ENCODE results near the gene UTRN. TPM values are rescaled to one million over a fixed set of nuclear protein-coding genes. Genes with fewer than 3 reads are reported as not detected.

The UTRN gene
- total and polyA plus RNA-seq, 10 of the 15 experiments (the other 5 are each of a cell fraction or from before 2014, with no cell fraction given) = 1.6 to 52.6 (median 25.5) TPM

GRCh38 chr6:144263786-144264185 is 21.3 kb upstream of the UTRN start:
- Histone ChIP-seq H3K27ac (ENCODE audit: control insufficient read depth, insufficient read depth) (no peak overlapping the region), H3K9me3 (replicated peaks; ENCODE audit: control insufficient read depth, insufficient read depth, low read length) (no peaks in the 10 kb centered on the region), H4K20me1 (ENCODE audit: control insufficient read depth, insufficient read depth) (no peaks in the 10 kb centered on the region), H3K27me3 (replicated peaks in 1 of 2; ENCODE audit: control insufficient read depth in 2 of 2, insufficient read depth in 2 of 2, low read length in 1 of 2) (no peaks in the 10 kb centered on the region), H3K79me2 (ENCODE audit: control insufficient read depth, insufficient read depth, low read length) (no peaks in the 10 kb centered on the region), H3K36me3 (ENCODE audit: control insufficient read depth in 2 of 2, insufficient read depth in 2 of 2, low read length in 1 of 2) (no peaks in the 10 kb centered on the region), H3K9ac (ENCODE audit: control insufficient read depth, insufficient read depth, low read length) (no peak overlapping the region), H3K4me3 (no peak overlapping the region), H2AFZ (ENCODE audit: control insufficient read depth, low read depth, low read length) (no peak overlapping the region), H3K4me2 (ENCODE audit: control insufficient read depth, insufficient read depth) (no peak overlapping the region), H3K4me1 (ENCODE audit: control insufficient read depth, insufficient read depth, low read length) (no peaks in the 10 kb centered on the region)
- ChIA-PET SMC1A (ENCODE audit: uncharacterized antibody, unreplicated experiment) (interaction anchor here (1.2 kb wide), 2 partner anchors 22 to 41 kb away, joined by 3 read pairs; no protein-coding TSS in a partner anchor), POLR2A (no interaction called here), RAD21 (ENCODE audit: unreplicated experiment) (no interaction called here), CTCF (no interaction called here)
- 85% methylated on average over 3 of the region's 3 CpGs for WGBS (ENCODE audit: insufficient coverage, insufficient replicate concordance, low lambda C conversion rate, missing lambda C conversion rate)
- FAIRE-seq = no peak
- TF ChIP-seq MEF2B (IDR thresholded peaks at IDR 0.05; ENCODE audit: partially characterized antibody, poor library complexity, severe bottlenecking) = no peak
- TF ChIP-seq BACH1 (IDR thresholded peaks at IDR 0.05; ENCODE audit: borderline replicate concordance) = no peak
- TF ChIP-seq PKNOX1 (IDR thresholded peaks at IDR 0.05) = no peak
- TF ChIP-seq RELA (IDR thresholded peaks at IDR 0.05; ENCODE audit: borderline replicate concordance, partially characterized antibody) = no peak
- no peak for TF ChIP-seq NRF1 (conservative IDR thresholded peaks at IDR 0.05; ENCODE audit: low read depth, low read length)
- in situ Hi-C loops (cut with MboI) (no loop called here), intact Hi-C loops (cut with micrococcal nuclease; ENCODE audit: unreplicated experiment) (loop anchor here (10.0 kb wide), 1 partner anchor 221 kb away; no protein-coding TSS in a partner anchor)
- no peak for ATAC-seq
- DNase-seq (ENCODE audit: low read depth, low spot score) = no peak
- no TSS peak for BruUV-seq (replicated peaks)

All from GM12878 (cell line).